CD4-positive, alpha-beta T cell treated with Interleukin-1 beta for 1 hour (primary cell): ENCODE data around the gene CNTNAP2.
"Not testable (repeated sequence)": the region's sequence is repeated elsewhere in the genome, so short reads cannot be mapped to it uniquely, and the experiment has no call there.

ENCODE experiments used
- DNase-seq, 2 donors: peaks; one replicate each; pipeline ENCODE4 v3.0.0-alpha.2; 2020 to 2022

The CNTNAP2 gene

DNA sequence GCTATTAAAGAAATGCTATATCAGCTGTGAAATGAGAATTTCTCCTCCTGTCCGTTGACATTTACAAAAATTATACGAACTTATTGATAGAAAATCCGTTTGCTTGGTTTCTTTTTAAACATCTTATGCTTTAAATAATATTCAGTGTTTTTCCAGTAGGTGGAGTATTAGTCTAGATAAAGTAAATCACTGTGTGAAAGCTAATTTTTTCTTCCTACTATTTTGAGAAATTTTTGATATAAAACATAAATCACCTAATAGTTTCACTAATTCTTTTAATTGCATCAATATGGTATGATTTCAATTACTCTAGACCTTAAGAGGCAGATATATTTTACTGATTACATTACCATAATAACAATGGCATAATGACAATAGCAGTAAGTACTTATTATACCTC is 2138.7 kb downstream of the CNTNAP2 start:
- no peak for DNase-seq

DNA sequence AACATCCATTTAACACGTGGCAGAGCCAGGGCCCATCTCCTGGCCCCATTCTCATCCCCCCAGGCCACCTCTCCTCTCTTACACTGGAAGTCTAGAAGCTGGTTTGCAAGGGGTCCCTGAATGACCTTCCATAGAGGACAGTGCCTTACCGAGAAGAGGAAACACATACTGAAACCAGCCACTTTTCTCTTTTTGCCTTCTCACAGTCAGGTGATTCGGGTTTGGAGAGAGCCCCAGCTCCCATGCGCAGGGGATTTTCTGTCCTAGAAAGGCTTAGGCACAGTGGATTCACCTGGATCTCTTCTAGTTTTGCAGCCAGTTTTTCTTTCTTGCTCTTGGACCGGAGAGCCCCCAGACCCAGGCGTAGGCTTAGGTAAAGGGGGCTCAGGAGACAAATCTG is 2139.8 kb downstream of the CNTNAP2 start:
- DNase-seq = no peak

DNA sequence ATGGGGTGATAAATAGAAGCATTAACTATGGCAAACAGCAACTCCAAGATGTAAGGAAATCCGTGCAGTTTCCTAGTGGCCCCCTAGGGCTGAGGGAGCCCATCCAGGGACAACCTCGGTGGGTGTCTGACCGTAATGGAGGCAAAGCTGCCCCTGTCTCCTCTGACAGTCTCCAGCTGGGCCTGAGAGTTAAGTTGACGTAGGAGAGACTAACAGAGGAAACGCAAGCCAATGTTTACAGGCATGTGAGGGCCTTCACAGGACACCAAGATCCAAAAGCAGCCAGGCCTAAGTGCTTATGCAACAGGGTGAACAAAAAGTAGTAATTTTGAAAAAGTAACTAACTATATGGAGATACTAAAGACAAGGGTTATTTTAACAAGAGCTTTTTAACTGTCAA is 2144.0 kb downstream of the CNTNAP2 start:
- no peak for DNase-seq

DNA sequence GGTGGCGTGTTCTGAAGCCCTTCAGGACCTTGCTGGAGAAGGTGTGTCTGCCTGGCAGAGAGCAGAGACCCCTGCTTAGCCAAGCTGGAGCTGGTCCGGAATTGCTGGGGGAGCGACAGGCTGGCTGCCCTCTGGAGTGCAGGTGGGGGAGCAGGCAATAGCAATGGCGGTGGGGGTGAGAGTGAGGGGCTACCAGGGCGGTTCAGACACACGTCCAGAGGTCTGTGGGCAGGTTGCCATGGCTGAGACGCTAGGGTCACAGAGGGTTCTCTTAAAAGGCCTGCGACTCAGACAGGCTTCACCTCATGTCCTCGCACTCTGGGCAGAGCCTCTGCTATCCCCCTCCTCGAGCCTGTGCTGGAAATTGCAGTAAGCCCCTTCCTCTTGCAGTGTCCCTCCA is 2144.9 kb downstream of the CNTNAP2 start:
- DNase-seq = no peak

DNA sequence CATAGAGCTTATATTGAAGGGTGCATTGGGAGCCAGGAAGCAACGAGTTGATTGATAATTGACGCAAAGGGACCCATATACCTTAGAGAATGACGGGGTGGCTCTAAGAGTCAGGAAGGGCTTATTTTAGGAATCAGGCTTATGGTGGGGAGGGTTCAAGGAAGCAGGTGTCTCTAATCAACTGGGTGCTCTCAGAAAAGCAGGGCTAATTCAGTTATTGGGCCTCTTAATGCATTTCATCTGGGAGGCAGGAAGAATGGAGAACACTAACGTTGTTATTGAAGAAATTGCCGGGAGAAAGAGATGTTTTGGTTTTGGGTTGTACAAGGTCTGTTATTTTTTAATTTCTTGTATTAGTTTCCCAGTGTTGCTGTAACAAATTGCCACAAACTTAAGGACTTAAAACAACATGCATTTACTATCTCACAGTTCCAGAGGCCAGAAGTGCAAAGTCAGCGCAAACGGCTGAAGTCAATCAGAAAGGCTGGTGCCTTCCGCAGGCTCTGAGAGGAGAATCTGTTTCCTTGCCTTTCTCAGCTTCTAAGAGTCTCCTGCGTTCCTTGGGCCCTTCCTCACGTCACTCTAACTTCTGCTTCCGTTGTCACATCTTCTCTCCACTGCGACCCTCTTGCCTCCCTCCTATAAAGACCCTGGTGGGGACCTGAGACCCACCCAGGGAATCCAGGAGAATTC is 2145.5 kb downstream of the CNTNAP2 start:
- DNase-seq = no peak

DNA sequence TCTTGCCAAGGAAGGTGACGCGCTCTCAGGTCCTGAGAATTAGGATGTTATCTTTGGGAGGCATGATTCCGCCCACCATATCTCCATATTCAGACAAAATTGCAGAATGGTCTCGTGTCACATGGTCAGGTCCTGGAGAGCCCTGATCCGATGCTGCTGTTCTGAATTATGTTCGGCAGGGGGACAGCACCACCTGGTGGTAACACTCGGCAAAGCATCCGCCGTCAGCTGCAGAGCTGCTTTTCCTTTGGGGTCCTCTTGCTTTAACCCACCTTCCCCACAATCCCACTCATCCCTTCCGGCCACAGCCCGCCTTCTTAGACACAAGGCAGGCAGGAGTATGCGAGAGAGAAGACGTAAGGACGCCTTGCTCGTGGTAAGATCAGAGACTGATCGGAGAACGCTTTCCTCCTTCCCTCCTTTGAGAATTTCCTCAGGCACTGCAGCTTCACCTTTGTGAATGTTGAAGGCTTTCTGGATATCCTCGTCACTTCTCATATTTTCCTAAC is 2146.2 kb downstream of the CNTNAP2 start:
- peak; percentile 50 to 52 for DNase-seq

DNA sequence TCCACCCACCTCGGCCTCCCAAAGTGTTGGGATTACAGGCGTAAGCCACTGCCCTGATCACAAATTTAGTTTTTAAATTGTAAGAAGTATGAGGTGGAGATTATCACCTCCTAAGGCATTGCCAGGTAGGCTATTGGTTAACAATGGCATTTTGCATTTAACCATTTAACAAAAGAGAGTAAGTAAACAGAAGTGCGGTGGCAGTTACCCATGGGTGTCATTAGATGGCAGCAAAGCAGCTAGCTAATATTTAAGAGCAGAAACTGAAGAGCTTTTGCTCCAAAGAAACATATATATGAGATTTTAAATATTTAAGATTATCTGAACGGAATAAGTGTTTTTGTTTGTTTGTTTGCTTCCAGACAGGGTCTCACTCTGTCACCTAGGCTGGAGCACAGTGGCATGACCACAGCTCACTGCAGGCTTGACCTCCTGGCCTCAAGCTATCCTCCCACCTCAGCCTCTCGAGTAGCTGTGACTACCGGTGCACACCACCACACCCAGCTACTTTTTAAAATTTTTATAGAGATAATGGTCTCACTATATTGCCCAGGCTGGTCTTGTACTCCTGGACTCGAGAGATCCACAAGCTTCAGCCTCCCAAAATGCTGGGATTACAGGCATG is 2148.4 kb downstream of the CNTNAP2 start:
- DNase-seq = peak in 1 of 2 donors; percentile 5

DNA sequence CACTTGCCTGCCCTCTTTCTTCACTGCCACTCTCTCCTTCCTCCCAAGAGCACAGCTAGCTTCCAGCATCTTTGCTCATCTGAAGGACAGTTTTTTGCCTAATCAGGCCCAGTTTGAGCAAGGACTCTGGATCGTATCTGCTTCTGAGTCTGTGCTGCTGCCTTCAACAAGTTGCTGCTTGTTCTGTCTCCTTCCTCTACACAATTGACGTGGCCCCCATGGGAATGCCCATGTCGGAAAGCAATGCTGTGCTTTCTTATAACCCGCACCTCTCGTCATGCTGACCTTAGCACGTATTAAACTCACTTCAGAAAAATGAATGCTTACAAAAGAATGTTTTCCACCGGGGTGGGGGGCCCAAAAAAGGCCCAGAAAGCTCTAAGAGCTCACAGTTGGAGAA is 2149.3 kb downstream of the CNTNAP2 start:
- DNase-seq = no peak

DNA sequence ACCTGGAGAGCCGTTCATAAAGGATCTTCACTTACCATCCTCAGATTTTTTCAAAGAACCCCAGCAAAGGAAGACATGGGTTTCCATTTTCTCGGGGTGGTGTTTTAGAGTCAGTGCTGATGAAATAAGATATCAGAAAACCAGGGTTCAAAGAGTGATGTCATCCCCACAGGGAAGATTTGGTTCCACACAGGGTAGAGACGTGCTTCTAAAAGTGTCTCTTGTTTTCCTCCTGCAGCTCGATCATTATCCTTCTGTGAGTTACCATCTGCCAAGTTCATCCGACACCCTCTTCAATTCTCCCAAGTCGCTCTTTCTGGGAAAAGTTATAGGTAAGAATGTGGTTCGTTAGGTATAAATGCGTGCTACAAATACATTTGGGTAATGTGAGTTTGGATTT is 2150.2 kb downstream of the CNTNAP2 start:
- DNase-seq = no peak

DNA sequence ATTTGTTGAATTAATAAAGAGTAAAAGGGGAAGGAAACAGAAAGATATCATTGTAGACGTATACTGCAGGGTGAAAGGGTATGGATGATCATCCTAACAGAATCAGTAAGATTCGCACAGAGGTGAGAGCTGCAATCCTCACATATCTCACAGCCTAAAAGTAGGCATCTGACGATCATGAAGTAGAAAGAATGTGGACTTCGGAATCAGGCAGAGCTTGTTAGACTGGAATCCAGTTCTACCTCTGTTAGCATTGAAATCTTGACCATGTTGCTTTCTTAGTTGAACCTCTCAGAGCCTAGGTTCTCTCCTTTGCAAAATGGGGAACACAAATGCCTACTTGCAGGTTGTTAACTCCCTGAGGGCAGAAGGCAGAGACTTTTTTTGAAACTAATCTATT is 2154.0 kb downstream of the CNTNAP2 start:
- no peak for DNase-seq

DNA sequence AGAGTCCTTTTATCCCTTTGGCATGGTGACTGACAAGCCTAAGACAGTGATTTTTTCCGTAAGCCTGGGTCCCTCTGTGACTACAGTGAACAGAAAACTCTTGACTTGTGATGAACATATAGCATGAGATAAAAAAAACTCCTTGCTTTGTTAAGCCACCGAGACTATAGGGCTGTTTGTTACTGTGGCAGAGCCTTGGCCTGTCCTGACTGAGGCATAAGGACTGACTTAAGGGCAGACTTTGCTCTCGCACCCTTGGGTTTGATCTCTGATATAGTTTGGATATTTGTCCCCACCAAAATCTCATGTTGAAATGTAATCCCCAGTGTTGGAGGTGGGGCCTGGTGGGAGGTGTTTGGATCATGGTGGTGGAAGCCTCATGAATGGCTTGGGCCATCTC is 2157.5 kb downstream of the CNTNAP2 start:
- no peak for DNase-seq

DNA sequence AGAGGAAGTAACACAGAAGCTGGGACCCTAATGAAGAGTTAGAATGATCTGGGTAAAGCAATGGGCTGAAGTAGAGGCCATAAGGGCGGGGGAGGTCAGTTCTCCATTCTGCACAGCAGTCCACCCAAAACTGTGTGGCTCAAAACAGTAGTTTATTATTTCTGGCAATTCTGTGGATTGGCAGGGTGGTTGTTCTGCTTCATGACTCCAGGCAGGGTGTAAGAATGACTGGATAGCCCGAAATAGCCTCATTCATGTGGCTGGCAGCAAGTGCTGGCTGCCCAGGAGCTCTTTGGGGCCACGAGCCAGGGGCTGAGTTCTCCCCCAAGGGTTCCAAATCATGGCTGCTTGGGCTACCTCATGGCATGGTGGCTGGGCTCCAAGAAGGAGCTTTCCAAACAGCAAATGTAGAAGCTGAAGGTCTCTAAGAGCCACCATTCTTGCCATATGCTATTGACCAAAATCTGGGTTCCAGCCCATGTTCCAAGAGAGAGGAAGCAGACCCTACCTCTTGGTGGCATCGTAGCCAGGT is 2158.8 kb downstream of the CNTNAP2 start:
- DNase-seq = no peak

DNA sequence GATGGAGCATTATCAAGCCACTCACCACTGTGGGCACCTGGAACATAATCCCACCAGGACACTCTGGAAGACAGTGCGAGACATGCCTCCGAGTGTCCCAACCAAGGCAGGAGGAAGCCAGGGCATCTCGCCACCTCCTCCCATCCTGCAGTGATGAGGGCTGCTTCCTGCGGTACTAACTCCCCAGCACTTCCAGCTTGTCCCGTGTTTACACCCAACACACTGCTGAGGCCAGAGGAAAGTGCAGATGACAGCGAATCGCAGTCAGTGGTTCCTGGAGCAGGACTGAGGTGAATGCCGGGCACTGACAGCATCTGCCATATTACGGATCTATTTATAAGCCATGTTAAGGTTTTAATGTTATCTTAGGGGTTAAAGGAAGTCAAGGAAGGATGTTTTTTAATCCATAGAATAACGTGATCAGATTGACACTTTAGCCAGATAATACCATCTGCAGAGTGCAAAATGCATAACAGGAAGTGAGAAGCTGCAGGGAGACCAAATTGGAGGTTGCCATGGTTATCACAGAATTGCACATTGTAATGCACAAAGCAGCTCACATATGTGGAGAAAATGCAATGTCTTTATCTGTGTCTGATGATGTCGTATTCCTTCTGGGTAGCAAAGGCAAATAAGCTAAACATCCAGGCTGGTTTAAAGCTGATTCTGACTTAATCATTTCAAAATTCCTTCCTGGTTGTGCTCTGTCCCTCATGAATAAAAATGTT is 2159.9 kb downstream of the CNTNAP2 start:
- DNase-seq = no peak

DNA sequence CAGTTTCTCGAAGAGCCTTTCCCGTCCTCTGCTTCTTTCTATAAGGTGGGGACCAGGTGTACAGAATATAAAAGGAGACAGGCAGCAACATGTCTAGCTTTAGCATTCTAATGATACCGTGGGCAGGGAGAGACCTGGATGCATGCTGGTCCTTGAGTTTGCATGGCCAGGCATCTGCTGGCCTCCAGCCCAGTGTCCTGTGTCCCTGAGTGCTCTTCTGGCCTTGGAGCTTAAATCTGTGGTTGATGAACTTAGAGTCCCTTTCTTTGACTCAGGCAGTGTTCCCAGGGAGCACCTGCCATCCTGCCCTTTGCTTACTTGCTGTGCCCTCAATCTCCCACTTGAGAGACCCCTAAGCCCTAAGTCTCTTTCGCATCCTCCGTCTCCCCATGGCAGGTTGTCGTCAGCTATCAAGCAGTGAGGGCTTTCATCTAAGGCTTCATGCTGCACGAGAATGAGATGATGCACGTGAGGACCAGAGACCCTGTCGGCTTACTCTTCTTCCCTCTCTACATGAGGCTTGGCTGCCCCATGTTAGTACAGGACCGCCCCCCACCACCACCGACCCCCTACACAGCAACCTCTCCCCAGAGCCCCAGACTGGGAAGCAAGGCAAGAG is 2160.6 kb downstream of the CNTNAP2 start:
- no peak for DNase-seq

DNA sequence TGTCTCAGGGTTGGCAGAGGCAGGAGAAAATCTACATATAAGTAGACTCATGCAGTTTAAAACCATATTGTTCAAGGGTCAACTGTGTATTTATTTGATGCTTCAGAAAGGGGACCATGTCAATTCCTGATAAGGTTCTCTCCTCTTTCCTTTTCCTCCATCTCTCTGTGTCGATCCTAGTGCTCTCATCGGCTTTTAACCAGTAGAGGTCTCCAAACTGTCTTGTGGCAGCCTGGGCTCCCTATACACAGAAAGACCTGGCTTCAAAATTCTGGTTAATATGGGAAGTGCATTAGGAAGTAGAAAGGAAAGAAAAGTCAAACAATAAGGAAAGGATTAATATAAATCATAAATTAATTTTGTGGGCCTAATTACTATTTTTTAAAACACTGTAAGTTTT is 2169.5 kb downstream of the CNTNAP2 start:
- no peak for DNase-seq

DNA sequence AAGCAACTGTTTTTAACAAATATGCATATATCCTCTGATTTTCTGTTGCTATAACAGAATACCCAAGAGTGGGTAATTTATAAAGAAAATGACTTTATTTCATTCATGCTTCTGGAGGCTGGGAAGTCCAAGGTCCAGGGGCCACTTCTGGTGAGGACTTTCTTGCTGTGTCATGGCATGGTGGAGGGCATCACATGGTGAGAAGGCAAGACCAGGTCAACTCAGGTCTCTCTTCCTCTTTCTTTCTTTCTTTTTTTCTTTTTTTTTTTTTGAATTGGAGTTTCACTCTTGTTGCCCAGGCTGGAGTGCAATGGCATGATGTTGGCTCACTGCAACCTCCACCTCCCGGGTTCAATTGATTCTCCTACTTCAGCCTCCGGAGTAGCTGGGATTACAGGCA is 2170.9 kb downstream of the CNTNAP2 start:
- DNase-seq = no peak

DNA sequence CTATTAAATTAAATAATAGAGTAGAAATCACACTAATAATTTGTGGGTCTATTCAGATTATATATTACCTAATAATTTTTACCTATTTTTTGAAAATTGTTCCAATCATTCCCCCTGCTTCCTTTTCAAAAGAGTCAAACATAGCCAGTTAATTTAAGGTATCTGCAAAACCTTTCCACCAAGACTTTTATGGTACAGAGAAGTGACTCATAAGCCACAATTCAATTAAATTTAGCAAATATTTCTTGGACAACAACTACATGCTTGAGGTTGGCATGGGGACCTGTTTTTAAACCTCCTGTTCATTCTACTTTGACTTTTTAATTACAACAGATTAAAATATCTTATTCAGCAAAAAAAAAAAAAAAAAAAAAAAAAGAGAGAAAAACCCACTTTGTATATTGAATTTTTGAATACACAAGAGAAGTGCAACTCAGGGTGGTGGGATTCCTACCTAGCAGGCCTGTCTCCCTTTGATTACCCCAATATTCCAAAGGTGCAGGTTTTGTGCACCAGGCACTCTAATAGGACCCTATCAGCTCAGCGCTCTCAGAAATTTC is 2172.1 kb downstream of the CNTNAP2 start:
- DNase-seq = no peak

DNA sequence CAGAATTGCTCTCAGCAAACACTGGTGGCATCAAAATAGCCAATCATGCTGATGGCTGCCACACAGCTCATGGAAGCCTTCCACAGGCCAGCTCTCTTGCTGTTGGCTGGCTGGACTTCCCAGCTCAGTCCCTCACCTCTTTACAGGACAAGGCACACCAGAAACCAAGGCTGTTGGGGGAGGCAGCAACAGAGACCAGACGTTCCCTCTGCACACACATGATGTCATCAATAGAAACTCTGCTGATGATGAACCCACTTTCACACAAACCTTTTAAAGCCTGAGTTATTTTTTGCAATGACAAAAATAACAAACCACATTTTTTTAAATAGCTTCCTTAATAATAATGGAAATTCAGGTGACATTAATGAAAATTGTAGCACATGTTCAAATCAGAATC is 2173.0 kb downstream of the CNTNAP2 start:
- DNase-seq = no peak

DNA sequence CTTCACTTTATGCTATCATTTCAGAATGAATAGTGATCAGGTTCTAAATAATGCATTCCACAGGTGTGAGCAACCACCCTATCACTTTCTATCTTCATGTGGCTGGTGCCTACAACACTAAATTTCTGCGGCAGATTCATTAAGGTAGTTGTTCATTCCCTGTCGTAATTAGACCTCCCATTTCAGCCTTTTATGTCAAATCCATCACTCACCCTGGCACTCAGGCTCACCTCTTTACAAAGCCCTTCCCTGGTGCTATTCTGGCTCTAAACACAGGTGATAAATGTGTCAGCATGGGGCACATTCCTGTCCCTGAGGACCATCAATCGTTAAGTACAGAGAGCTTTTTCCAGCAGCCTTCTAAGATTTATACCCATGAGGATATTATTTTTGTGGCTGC is 2173.9 kb downstream of the CNTNAP2 start:
- DNase-seq = no peak

DNA sequence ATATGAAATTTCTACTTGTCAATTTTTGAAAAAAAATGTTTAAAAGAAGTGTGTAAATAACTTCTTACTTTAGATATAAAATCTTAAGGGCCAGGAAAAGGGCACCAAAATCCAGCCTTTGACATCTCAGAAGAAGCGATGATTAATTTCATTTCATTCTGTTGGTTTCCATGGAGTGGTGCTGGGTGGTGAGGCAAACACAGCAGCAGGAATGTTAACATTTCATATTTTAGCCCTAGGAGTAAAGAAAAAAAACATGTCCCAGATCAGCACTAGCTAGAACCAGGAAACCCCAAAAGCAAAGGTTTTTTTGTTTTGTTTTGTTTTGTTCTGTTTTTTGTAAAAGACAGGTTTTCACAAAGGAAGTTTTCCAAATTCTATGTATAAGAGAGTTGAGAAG is 2175.2 kb downstream of the CNTNAP2 start:
- no peak for DNase-seq

DNA sequence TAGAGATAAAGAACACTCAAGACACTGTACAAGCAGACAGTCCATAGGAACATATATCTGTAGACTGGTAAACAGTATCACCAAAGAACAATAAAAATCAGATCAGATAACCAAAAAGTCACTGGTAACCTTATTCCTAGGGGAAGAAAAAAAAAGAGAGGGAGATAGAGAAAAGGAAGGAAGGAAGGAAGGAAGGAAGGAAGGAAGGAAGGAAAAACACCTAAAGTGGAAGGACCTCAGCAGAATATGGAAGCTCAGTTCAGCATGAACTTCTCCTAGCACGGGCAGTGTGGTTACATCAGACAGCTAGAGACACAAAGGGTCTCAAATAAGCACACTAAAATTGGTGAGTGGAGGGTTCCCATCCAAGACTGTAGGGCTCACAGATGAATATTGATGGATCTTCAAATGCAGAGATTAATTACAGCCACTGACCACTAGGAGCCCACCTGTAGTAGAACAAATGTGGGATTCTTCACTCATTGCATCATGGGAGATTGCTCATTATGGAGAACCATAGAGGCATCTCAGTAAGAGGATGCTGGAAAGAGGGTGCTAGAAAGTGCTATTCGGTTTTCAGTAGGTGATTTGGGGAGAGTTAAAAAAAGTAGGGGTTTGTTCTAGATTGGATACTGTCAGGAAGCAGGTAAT is 2180.5 kb downstream of the CNTNAP2 start:
- no peak for DNase-seq

DNA sequence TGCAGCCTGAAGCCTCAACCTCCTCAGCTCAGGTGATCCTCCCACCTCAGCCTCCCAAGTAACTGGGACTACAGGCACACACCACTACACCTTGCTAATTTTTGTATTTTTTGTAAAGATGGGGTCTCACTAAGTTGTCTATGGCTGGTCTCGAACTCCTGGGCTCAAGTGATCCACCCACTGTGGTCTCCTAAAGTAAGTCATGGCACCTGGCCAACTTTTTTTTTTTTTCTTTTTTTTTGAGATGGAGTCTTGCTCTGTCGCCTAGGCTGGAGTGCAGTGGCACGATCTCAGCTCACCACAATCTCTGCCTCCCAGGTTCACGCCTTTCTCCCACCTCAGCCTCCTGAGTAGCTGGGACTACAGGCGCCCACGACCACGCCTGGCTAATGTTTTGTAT is 2182.2 kb downstream of the CNTNAP2 start:
- DNase-seq = not testable (repeated sequence)
